Ecto neural progenitor cell (in vitro differentiated cells): ENCODE data around the gene SLX9.

Experiments
- DNase-seq: peaks from one replicate; pipeline ENCODE4 v3.0.0-alpha.2; 2018; ENCODE audit warnings: low spot score

SLX9 gene

GRCh38 chr21:44930543-44930981, 9.3 kb upstream of the SLX9 start:
- no peak for DNase-seq

GRCh38 chr21:44931137-44931500, 8.7 kb upstream of the SLX9 start:
- no peak for DNase-seq

GRCh38 chr21:44931501-44932407, 8.1 kb upstream of the SLX9 start:
- no peak for DNase-seq

- DNase-seq = no peak
Observed at GRCh38 chr21:44932408-44933181, 7.2 kb upstream of the SLX9 start.

- no peak for DNase-seq
Observed at GRCh38 chr21:44933199-44933917, 6.5 kb upstream of the SLX9 start.

- no peak for DNase-seq
Observed at GRCh38 chr21:44933918-44934260, 5.9 kb upstream of the SLX9 start.

GRCh38 chr21:44934276-44934675, 5.6 kb upstream of the SLX9 start:
- no peak for DNase-seq

- DNase-seq = no peak
Observed at GRCh38 chr21:44934797-44935532, 4.9 kb upstream of the SLX9 start.

- DNase-seq = no peak
Observed at GRCh38 chr21:44935533-44935927, 4.3 kb upstream of the SLX9 start.

- no peak for DNase-seq
Observed at GRCh38 chr21:44938772-44939531, 877 bp upstream of the SLX9 start.

- DNase-seq = no peak
Observed at GRCh38 chr21:44940116-44940631, 345 bp downstream of the SLX9 start.

GRCh38 chr21:44941567-44941966, 1.7 kb downstream of the SLX9 start:
- no peak for DNase-seq

GRCh38 chr21:44942566-44942965, 2.7 kb downstream of the SLX9 start:
- no peak for DNase-seq

GRCh38 chr21:44943005-44943685, 3.3 kb downstream of the SLX9 start:
- DNase-seq = no peak

- no peak for DNase-seq
Observed at GRCh38 chr21:44943686-44944550, 4.1 kb downstream of the SLX9 start.

GRCh38 chr21:44944596-44944995, 4.8 kb downstream of the SLX9 start:
- no peak for DNase-seq

- DNase-seq = no peak
Observed at GRCh38 chr21:44946254-44947041, 6.6 kb downstream of the SLX9 start.

GRCh38 chr21:44947111-44947929, 7.5 kb downstream of the SLX9 start:
- no peak for DNase-seq
